Measurements from ENCODE around the gene HSPA4.
"Not testable (repeated sequence)": the region's sequence is repeated elsewhere in the genome, so short reads cannot be mapped to it uniquely, and the experiment has no call there.

The HSPA4 gene

DNA sequence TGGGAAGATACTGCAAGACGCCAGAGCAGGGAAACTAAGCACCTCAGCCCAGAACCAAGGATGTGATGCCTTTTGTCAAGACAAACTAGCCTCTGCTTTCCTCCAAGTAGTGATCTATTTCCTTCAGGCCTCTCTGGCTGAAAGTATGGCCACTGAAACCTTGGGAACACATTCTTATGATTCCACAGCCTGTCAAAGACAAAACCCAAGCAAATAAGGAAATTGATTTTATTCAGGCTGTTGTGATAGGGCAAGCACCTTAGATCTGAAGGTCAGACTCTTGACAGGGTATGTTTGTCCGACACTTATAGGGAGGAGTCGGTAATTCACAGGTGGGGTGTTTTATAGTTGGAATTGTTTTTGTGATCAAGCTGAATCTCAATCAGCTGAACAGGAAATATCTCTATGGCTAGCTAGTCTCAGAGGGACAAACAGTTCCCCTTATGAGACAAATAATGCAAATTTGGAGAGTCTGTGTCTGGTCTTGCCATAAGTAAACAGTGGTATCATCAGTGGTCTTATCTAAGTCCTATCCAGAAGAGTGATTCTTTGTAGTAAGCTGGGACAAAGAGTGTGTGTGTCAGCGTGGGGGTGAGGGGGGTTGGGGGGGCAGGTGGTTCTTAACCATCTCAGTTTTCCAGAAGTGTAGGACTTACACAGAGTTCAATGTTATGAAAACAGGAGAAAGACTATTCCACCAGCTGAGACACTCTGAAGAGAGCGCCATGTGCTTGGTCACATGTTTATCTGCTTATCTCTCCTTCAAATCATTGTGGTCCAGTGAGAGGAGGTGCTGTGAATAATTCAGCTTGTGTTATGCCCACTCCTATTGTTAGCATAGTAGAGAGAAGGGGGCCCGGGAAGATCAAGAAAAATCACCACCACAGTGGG is 18.7 kb upstream of the HSPA4 start:
- no peaks in the 10 kb centered on the region for H3K27me3 ChIP-seq (replicated peaks; ENCODE audit: control insufficient read depth, insufficient read depth, low read length)
- H3K9ac ChIP-seq (ENCODE audit: low read length): no peak overlapping the region
- no peak for DNase-seq (ENCODE audit: low read depth)
- no peak overlapping the region for H3K4me3 ChIP-seq (ENCODE audit: low read length)
- H3K4me1 ChIP-seq (ENCODE audit: control insufficient read depth, insufficient read depth, low read length): peaks cover 3% of the 10 kb centered on the region
- no peaks in the 10 kb centered on the region for H3K9me3 ChIP-seq (ENCODE audit: control insufficient read depth, low read length)
- H3K36me3 ChIP-seq (ENCODE audit: control insufficient read depth, insufficient read depth, low read length, severe bottlenecking): no peaks in the 10 kb centered on the region

DNA sequence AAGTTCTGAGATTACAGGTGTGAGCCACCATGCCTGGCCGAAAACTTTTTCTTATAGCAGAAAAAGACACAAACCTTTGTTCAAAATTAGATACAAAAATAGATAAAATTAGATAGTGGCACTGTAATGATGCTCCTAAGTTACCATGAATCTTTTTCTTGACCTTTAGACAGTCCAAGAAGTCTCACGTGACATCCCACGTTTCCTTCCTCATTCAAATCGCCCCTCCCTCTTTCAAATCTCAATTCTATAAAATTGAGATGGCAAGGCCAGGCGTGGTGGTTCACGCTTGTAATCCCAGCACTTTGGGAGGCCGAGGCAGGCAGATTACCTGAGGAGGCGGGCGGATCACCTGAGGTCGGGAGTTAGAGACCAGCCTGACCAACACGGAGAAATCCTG is 17.7 kb upstream of the HSPA4 start:
- H3K27me3 ChIP-seq (replicated peaks; ENCODE audit: control insufficient read depth, insufficient read depth, low read length): no peaks in the 10 kb centered on the region
- H3K4me3 ChIP-seq (ENCODE audit: low read length): no peak overlapping the region
- H3K9ac ChIP-seq (ENCODE audit: low read length): no peak overlapping the region
- DNase-seq (ENCODE audit: low read depth): no peak
- peaks cover 3% of the 10 kb centered on the region for H3K4me1 ChIP-seq (ENCODE audit: control insufficient read depth, insufficient read depth, low read length)
- no peaks in the 10 kb centered on the region for H3K9me3 ChIP-seq (ENCODE audit: control insufficient read depth, low read length)
- no peaks in the 10 kb centered on the region for H3K36me3 ChIP-seq (ENCODE audit: control insufficient read depth, insufficient read depth, low read length, severe bottlenecking)

DNA sequence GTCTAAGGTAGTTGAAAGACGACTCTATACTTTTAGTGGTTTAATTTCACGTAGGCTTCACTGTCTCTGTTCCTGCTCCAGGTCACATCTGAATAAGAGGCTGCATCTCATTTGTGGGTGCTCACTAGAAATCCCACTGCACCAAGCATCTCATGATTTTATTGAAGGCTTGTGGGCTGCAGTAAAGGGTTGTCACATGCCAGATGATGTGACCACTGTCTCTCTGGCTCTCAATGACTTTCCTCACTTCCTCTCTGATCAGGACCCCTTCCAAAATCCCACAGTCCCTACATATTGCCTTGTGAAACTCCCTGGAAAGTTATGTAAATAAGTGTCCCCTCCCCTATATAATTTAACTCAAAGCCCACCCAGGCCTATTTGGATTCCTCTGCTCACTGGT is 16.6 kb upstream of the HSPA4 start:
- Histone ChIP-seq H3K36me3 (ENCODE audit: control insufficient read depth, insufficient read depth, low read length, severe bottlenecking) (no peaks in the 10 kb centered on the region), H3K4me1 (ENCODE audit: control insufficient read depth, insufficient read depth, low read length) (no peaks in the 10 kb centered on the region), H3K9ac (ENCODE audit: low read length) (no peak overlapping the region), H3K27me3 (replicated peaks; ENCODE audit: control insufficient read depth, insufficient read depth, low read length) (no peaks in the 10 kb centered on the region), H3K9me3 (ENCODE audit: control insufficient read depth, low read length) (no peaks in the 10 kb centered on the region), H3K4me3 (ENCODE audit: low read length) (no peak overlapping the region)
- DNase-seq (ENCODE audit: low read depth): no peak

DNA sequence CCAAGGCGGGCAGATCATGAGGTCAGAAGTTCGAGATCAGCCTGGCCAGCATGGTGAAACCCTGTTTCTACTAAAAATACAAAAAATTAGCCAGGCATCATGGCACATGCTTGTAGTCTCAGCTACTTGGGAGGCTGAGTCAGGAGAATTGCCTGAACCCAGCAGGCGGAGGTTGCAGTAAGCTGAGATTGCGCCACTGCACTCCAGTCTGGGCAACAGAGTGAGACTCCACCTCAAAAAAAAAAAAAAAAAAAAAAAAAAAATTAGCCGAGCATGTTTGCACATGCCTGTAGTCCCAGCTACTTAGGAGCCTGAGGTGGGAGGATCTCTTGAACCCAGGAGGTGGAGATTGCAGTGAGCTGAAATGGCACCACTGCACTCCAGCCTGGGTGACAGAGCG is 15.1 kb upstream of the HSPA4 start:
- H3K27me3 ChIP-seq (replicated peaks; ENCODE audit: control insufficient read depth, insufficient read depth, low read length); DNase-seq (ENCODE audit: low read depth); H3K36me3 ChIP-seq (ENCODE audit: control insufficient read depth, insufficient read depth, low read length, severe bottlenecking); H3K9me3 ChIP-seq (ENCODE audit: control insufficient read depth, low read length); H3K4me3 ChIP-seq (ENCODE audit: low read length); H3K4me1 ChIP-seq (ENCODE audit: control insufficient read depth, insufficient read depth, low read length); H3K9ac ChIP-seq (ENCODE audit: low read length): not testable (repeated sequence)

DNA sequence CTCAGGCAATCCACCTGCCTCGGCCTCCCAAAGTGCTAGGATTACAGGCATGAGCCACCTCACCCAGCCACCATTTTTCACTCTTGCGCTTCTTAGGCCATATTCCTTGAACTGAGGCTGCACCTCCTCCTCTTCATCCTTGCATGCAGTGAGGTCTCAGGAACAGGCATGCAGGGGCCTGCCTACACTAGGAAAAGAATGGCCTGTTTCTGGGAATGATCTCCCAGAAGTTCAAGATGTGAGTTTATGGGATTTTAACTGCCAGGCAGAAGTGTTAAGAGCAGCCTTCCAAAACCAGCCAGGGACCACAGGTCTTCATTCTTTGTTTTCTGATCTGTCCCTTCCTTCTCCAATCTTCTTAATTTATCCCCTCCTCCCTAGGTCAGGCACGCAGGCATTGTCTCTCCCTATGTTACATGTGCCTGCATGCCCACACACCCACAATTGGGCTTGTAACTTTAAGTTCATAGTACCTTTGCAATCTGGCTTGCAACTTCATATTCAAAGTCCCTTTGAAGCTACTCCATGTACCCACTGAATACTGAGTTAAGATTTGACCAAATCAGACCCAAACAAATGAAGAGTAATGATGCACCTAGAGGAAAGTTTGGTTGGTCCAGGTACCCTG is 10.5 kb upstream of the HSPA4 start:
- no peak overlapping the region for H3K4me3 ChIP-seq (ENCODE audit: low read length)
- no peaks in the 10 kb centered on the region for H3K36me3 ChIP-seq (ENCODE audit: control insufficient read depth, insufficient read depth, low read length, severe bottlenecking)
- no peaks in the 10 kb centered on the region for H3K9me3 ChIP-seq (ENCODE audit: control insufficient read depth, low read length)

DNA sequence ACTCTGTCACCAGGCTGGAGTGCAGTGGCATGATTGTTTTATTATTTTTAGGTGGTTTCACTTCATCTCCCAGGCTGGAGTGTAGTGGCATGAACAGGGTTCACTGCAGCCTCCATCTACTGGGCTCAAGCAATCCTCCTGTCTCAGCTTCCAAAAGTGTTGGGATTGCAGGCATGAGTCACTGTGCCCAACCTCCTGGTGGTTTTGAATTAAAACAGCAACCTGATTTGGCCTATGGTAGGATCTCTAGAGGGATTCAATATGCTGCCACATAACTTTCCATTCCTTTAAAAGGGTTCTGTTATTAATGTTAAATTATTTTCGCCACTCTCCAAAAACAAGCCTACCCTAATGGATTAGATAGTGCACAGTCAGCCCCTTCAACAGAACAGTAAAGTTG is 9.9 kb upstream of the HSPA4 start:
- Histone ChIP-seq H3K36me3 (ENCODE audit: control insufficient read depth, insufficient read depth, low read length, severe bottlenecking) (no peaks in the 10 kb centered on the region), H3K4me1 (ENCODE audit: control insufficient read depth, insufficient read depth, low read length) (peaks cover 3% of the 10 kb centered on the region), H3K4me3 (ENCODE audit: low read length) (no peak overlapping the region), H3K9me3 (ENCODE audit: control insufficient read depth, low read length) (no peaks in the 10 kb centered on the region), H3K27me3 (replicated peaks; ENCODE audit: control insufficient read depth, insufficient read depth, low read length) (no peaks in the 10 kb centered on the region), H3K9ac (ENCODE audit: low read length) (no peak overlapping the region)
- no peak for DNase-seq (ENCODE audit: low read depth)

More for the DNA sequence above, 10.5 kb upstream of the HSPA4 start:
- no peak for DNase-seq (ENCODE audit: low read depth)
- Histone ChIP-seq H3K4me1 (ENCODE audit: control insufficient read depth, insufficient read depth, low read length) (no peaks in the 10 kb centered on the region), H3K9ac (ENCODE audit: low read length) (no peak overlapping the region), H3K27me3 (replicated peaks; ENCODE audit: control insufficient read depth, insufficient read depth, low read length) (no peaks in the 10 kb centered on the region)

DNA sequence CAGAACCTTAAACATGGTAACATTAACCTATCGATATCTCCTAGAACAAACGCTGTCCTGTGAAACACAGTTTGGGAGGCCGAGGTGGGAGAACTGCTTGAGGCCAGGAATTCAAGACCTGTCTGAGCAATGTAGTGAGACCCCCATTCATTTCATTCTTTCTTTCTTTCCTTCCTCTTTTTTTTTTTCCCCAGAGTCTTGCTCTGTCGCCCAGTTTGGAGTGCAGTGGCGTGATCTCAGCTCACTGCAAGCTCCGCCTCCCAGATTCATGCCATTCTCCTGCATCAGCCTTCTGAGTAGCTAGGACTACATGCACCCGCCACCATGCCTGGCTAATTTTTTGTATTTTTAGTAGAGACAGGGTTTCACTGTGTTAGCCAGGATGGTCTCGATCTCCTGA is 5.3 kb upstream of the HSPA4 start:
- peaks cover 11% of the 10 kb centered on the region for H3K4me1 ChIP-seq (ENCODE audit: control insufficient read depth, insufficient read depth, low read length)
- not testable (repeated sequence) for H3K36me3 ChIP-seq (ENCODE audit: control insufficient read depth, insufficient read depth, low read length, severe bottlenecking); H3K9ac ChIP-seq (ENCODE audit: low read length); H3K9me3 ChIP-seq (ENCODE audit: control insufficient read depth, low read length); H3K4me3 ChIP-seq (ENCODE audit: low read length); DNase-seq (ENCODE audit: low read depth); H3K27me3 ChIP-seq (replicated peaks; ENCODE audit: control insufficient read depth, insufficient read depth, low read length)

DNA sequence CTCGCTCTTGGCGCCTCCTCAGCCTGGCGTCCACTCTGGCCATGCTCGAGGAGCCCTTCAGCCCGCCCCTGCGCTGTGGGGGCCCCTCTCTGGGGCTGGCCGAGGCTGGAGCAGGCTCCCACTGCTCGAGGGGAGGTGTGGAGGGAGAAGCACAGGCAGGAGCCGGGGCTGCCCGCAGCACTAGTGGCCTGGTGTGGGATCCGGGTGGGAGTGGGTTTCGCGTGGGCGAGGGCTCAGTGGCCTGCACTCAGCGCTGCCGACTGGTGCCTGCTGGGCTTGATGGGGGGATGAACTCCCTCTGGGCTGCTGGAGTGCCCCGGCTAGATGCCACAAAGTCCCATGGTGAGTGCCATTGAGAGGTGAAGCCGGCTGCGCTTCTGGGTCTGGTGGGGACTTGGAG is 4.4 kb upstream of the HSPA4 start:
- DNase-seq (ENCODE audit: low read depth): no peak
- H3K9me3 ChIP-seq (ENCODE audit: control insufficient read depth, low read length): no peaks in the 10 kb centered on the region
- H3K9ac ChIP-seq (ENCODE audit: low read length): no peak overlapping the region
- no peaks in the 10 kb centered on the region for H3K27me3 ChIP-seq (replicated peaks; ENCODE audit: control insufficient read depth, insufficient read depth, low read length)
- no peaks in the 10 kb centered on the region for H3K36me3 ChIP-seq (ENCODE audit: control insufficient read depth, insufficient read depth, low read length, severe bottlenecking)
- H3K4me1 ChIP-seq (ENCODE audit: control insufficient read depth, insufficient read depth, low read length): peaks cover 11% of the 10 kb centered on the region
- H3K4me3 ChIP-seq (ENCODE audit: low read length): no peak overlapping the region

DNA sequence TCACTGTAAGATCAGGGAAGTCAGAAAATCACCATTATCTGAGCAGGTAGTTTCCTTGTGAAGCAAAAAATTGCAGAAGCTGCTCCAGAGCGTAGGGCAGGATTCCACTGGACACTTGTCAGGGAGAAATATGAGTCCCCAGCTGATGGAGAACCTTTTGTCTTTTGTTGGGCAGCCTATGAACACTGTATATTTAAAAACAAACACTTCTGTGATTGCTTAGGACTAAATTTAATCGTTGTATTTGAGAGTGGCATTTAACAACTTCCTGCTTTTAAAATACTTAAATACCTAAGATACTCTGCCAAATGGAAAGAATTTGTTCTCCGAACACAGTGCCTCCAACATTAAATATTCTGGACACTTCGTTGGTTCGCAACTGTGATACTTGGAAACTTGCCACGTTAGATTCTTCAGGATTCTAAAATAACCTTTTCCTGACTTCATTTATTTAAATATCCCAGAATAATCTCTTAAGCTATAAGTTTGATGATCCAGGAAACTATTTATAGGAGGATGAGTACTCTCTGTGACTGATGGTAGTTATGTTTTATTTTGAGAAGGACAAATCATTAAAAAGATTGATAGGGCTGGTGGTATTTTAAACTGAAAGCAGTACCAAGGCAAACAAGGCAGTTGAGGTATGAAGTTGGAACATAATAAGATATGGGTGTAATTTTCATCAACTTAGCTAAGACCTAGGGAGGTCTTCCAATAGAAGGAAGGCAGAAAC is 2.7 kb upstream of the HSPA4 start:
- Histone ChIP-seq H3K36me3 (ENCODE audit: control insufficient read depth, insufficient read depth, low read length, severe bottlenecking) (no peaks in the 10 kb centered on the region), H3K4me3 (ENCODE audit: low read length) (no peak overlapping the region), H3K27me3 (replicated peaks; ENCODE audit: control insufficient read depth, insufficient read depth, low read length) (no peaks in the 10 kb centered on the region), H3K4me1 (ENCODE audit: control insufficient read depth, insufficient read depth, low read length) (peaks cover 11% of the 10 kb centered on the region), H3K9ac (ENCODE audit: low read length) (peak overlapping the region; percentile 30), H3K9me3 (ENCODE audit: control insufficient read depth, low read length) (no peaks in the 10 kb centered on the region)
- peak; percentile 66 for DNase-seq (ENCODE audit: low read depth)

DNA sequence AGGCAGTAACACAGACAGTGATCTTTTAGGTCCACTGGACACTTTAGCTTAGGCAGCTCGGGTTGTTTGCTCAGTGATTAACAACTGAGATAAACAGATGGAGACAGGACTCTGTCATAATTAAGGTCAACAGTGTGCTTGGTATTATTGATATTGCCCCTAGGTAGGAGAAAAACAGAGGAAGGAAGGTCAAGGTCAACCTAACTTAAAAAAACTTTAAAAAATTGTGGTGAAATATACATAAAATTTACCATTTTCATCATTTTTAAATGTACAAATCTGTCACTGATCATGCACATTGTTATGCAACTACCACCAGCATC is 2.1 kb upstream of the HSPA4 start:
- Histone ChIP-seq H3K9ac (ENCODE audit: low read length) (peak overlapping the region; percentile 30), H3K4me1 (ENCODE audit: control insufficient read depth, insufficient read depth, low read length) (peaks cover 11% of the 10 kb centered on the region), H3K27me3 (replicated peaks; ENCODE audit: control insufficient read depth, insufficient read depth, low read length) (no peaks in the 10 kb centered on the region), H3K4me3 (ENCODE audit: low read length) (no peak overlapping the region), H3K36me3 (ENCODE audit: control insufficient read depth, insufficient read depth, low read length, severe bottlenecking) (no peaks in the 10 kb centered on the region), H3K9me3 (ENCODE audit: control insufficient read depth, low read length) (no peaks in the 10 kb centered on the region)
- no peak for DNase-seq (ENCODE audit: low read depth)

DNA sequence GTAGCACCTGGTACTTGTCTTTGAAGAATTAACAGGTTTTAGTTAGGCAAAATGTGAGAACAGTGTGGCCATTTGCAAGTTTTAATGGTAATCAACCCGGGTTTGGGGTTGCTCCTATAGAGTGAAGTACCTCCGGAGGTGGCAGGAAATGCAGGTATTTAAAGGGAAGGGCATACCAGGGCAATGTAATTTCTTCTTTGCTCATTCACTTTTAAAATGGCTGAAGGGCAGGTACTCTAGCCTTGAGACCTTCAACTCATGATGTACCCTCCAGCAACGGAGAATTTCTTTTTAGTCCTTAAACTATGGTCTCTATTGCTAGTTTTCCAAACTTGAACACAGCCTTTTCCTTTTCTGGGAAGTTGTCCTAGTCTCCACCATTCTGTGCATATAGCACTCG is 1.3 kb upstream of the HSPA4 start:
- peak overlapping the region; percentile 95 for H3K4me3 ChIP-seq (ENCODE audit: low read length)
- H3K27me3 ChIP-seq (replicated peaks; ENCODE audit: control insufficient read depth, insufficient read depth, low read length): no peaks in the 10 kb centered on the region
- no peaks in the 10 kb centered on the region for H3K36me3 ChIP-seq (ENCODE audit: control insufficient read depth, insufficient read depth, low read length, severe bottlenecking)
- H3K4me1 ChIP-seq (ENCODE audit: control insufficient read depth, insufficient read depth, low read length): peaks cover 17% of the 10 kb centered on the region
- H3K9ac ChIP-seq (ENCODE audit: low read length): peak overlapping the region; percentile 97
- H3K9me3 ChIP-seq (ENCODE audit: control insufficient read depth, low read length): no peaks in the 10 kb centered on the region
- DNase-seq (ENCODE audit: low read depth): no peak
